Urinary bladder (tissue), 4 donors: ENCODE data around the gene ZCCHC2. TPM values are rescaled to one million over a fixed set of nuclear protein-coding genes. Genes with fewer than 3 reads are reported as not detected.

Experiments used
- DNase-seq: peaks from one replicate; pipeline ENCODE4 v3.0.0-alpha.2; 2015; ENCODE audit errors: extremely low spot score
- H3K27ac ChIP-seq: one replicate; pipeline ENCODE4 v1.5.1; 2013; ENCODE audit warnings: low read depth, mild to moderate bottlenecking, moderate library complexity
- H3K36me3 ChIP-seq: one replicate; pipeline ENCODE4 v1.6.1; 2013; ENCODE audit warnings: mild to moderate bottlenecking, moderate library complexity; ENCODE audit not compliant: insufficient read depth
- H3K4me1 ChIP-seq: one replicate; pipeline ENCODE4 v1.6.1; 2013; ENCODE audit warnings: mild to moderate bottlenecking, moderate library complexity; ENCODE audit not compliant: insufficient read depth
- H3K4me3 ChIP-seq: one replicate; pipeline ENCODE4 v1.5.1; 2013; ENCODE audit warnings: low read depth, low read length
- WGBS: extraction: QIAGEN DNeasy Blood & Tissue Kit; methylation state at CpG from one replicate; pipeline ENCODE4 v1.1.7; 2013; 5-methylcytosine and 5-hydroxymethylcytosine counted together
- polyA plus RNA-seq: library from polyadenylated mRNA; stranded (reverse); fragments of 200-250 nt; gene quantifications from one replicate; pipeline ENCODE4 v1.2.3, GENCODE V29; 2013
- total RNA-seq: library from RNA; depleted of rRNA; stranded (reverse); fragments of >200 nt; gene quantifications from one replicate; pipeline ENCODE4 v1.2.3, GENCODE V29; 2014
- donor health status: healthy with polysubstance abuse.
- donor health status: healthy.

ZCCHC2 gene
- total and polyA plus RNA-seq, 2 donors: 10.8 to 13.4 TPM

DNA sequence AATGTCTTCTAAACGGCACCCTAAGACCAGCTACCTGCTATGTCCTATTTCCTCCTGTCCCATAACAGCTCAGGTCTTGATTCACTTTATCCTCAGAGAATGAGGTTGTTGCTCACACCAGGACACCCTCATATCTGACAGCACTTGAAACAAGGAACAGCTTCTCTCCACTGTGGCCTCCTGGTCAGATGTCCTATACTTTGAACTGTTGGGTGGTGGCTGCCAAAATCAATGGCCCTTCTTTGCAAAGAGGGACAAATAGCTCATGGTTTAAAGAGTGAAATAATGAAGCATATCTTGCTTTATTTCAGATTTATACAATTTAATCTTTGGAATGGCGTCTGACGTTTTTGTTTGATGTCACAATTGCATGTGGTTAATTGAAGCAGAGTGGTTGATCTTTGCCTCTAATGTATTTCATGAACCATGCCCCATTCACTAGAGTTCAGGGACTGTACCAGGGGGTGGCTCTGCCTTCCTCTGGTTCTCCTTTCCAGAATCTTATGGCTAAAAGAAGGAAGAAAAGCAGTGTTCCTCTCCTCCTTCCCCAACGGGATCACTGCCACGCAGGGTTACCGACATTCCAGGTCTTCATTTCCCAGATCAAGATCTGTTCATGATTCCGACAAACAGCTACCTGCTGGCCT is 24.1 kb upstream of the ZCCHC2 start:
- 85% methylated on average over 7 of the region's 7 CpGs for WGBS
- no peak overlapping the region for H3K27ac ChIP-seq
- no peaks in the 10 kb centered on the region for H3K36me3 ChIP-seq

DNA sequence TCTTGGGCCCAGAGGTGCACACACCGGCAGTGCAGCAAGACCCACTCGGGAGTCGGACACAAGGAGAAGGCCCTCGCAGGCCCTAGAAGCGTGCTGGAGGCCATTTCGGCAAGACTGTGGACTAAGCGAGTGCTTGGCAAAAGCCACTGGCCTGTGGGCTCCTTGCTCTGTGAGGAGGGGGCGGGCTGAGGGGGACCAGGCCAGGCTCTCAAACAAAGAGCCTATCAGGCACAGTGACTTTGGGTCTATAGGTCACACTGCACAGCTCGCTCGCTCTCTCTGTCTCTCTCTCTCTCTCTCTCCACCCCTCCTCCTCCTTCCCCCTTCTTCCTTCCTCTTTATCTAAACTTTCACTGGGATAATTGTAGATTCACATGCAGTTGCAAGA is 23.6 kb upstream of the ZCCHC2 start:
- DNase-seq: no peak
- Histone ChIP-seq H3K4me3 (no peak overlapping the region), H3K36me3 (no peaks in the 10 kb centered on the region), H3K4me1 (no peaks in the 10 kb centered on the region), H3K27ac (no peak overlapping the region)
- WGBS: 82% methylated on average over 10 of the region's 10 CpGs

More for the DNA sequence above, 24.1 kb upstream of the ZCCHC2 start:
- Histone ChIP-seq H3K4me3 (no peak overlapping the region), H3K4me1 (no peaks in the 10 kb centered on the region)
- DNase-seq: no peak

DNA sequence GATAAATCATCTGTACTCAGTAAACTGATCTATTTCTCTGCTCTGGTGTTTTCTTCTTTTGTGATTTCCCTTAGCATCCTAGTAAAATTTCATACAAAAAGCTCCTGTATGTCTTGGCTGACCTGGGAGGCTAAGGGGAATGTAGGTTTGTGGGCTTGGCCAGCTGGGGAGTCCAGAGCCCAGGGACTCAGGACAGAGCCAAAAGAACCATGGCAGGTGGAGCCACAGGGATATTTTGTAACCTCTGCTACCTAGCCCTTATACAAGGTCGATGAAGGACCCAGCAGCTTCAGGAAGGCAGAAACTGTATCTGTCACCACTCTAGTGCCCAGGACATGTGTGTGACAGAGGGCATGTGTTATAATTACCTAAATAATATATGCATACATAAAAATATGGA is 22.7 kb upstream of the ZCCHC2 start:
- Histone ChIP-seq H3K27ac (no peak overlapping the region), H3K36me3 (no peaks in the 10 kb centered on the region), H3K4me1 (no peaks in the 10 kb centered on the region), H3K4me3 (no peak overlapping the region)
- no peak for DNase-seq
- 87% methylated on average over 1 of the region's 1 CpG for WGBS

DNA sequence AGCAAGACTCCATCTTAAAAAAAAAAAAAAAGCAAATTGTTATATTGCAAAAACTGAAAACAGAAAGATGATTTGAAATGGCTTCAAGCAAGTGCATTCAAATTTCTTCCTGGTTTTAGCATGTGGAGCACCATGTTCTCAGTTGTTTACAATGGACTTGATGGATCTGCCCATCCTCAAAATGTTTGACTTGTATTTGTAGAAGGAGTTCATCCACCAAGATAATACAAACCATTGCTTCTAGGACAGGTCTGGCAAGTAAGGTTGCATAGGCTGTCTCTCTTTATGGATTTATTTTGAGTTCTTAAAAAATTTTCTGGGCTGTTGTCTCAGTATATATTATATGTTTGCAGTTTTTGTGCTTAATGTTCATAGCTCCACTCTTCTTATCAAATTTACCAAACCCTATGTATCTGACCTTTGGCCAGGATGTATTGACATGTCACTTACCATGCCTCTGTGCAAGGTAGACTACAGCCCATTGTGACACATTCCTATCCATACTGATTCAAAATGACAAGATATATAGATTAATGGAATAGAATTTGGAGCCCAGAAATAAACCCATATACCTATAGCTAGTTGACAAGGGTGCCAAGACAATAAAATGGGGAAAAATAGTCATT is 21.7 kb upstream of the ZCCHC2 start:
- H3K27ac ChIP-seq: no peak overlapping the region
- no peaks in the 10 kb centered on the region for H3K36me3 ChIP-seq
- H3K4me1 ChIP-seq: no peaks in the 10 kb centered on the region
- DNase-seq: no peak
- H3K4me3 ChIP-seq: no peak overlapping the region

DNA sequence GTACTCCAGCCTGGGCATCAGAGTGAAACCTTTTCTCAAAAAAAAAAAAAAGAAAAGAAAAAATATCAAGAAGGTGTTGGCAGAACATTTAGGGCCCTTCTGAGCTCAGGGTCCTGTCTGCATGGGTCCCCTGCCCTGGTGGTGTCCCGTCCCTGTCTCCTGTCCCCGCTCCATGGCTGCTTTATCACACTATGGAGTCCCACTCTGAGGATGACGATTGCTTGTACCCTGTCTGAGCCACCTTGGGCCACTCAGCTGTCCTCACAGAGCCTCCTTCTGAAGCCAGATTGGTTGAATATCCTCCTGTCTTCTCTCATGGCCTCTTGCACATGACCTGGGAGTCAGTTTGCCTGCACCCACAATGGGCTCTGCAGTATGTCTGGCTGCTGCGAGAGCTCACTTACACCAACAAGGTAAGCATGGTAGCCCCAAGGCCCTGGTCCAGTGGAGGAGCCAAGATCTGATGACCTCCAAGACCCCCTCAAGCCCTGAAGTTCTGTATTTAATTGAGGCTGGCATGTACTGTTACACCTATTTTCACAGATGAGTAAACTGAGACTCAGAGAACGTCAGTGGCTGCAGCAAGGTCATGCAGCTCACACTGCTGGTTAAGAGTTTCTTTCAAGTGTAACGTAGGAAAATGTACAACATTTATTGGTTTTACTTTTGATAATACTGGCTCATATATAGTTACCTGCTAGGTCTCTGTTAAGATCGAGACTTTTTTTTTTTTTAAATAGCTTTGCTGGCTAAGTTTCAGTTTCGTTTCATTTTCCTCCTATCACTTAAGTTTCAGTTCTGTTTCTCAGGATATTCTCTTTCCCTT is 16.9 kb upstream of the ZCCHC2 start:
- H3K27ac ChIP-seq: no peak overlapping the region
- H3K4me1 ChIP-seq: no peaks in the 10 kb centered on the region
- WGBS: 73% methylated on average over 8 of the region's 8 CpGs
- H3K4me3 ChIP-seq: peak overlapping the region; percentile 36
- no peak for DNase-seq
- H3K36me3 ChIP-seq: no peaks in the 10 kb centered on the region

DNA sequence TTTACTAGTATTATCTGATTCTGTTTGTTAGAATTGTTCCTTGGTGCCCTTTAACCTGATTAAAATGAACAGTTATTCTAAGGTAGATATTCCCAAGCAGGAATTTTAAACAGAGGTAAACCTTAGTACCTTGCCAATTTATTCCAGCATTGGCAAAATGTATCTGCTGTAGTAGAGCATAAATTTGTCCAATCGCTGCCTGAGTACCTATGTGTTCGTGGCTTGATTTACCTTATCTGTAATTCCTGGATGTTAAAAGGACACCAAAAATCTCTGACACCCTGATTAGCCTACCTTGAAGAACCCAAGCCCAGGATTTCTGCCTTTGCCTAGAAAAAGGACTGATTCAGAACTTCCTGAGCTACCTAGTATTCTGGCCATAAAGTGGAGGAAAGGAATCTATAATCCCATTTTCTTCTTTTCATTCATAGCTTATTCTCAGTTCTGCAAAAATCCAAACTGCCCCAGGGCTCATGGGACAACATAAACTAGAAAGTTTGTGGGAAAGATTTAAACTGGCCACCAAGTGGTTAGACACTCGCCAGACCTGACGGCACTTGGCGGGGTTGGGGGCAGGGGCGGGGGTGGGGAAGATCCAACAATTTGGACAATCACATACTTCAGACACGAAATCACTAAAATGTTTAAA is 16.2 kb upstream of the ZCCHC2 start:
- 76% methylated on average over 7 of the region's 7 CpGs for WGBS
- Histone ChIP-seq H3K27ac (no peak overlapping the region), H3K4me3 (peak overlapping the region; percentile 36), H3K36me3 (no peaks in the 10 kb centered on the region), H3K4me1 (no peaks in the 10 kb centered on the region)
- no peak for DNase-seq

DNA sequence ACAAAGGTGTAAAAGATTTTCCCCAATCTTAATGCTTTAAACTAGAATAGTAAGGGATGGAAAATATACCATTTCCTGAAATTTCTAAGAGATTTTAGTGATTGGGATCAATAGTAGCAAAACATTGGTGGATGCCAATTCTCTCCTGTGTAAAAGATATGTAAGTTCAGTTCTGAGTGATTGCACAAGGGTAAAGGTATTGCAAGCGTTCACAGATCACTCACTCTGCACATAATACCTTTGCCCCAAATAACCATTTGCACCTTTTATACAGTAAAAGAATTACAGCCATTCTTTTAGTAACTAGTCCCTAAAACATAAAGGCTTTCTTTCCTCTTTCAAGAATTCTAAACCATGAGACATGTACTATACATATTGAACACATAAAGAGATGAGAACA is 13.0 kb upstream of the ZCCHC2 start:
- 84% methylated on average over 1 of the region's 1 CpG for WGBS
- Histone ChIP-seq H3K27ac (no peak overlapping the region), H3K4me1 (no peaks in the 10 kb centered on the region), H3K4me3 (no peak overlapping the region), H3K36me3 (no peaks in the 10 kb centered on the region)
- DNase-seq: no peak

DNA sequence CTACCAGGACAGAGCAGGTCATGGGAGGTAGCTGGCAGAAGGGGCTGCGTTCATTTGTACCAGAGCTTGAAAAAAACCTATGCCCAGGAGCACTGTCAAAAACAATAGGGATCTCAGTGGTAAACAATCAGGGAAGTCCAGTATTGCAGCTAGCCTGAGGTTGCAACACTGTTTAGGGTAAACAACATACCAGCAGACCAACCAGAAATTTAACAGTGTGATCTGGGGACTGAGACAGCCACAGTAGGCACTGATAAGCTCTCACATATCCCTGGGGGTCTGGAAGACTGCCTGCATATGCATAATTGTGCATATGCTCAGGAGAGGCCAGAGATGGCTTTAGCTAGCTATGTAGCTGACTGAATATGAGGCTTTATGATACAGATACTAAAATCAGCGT is 12.0 kb upstream of the ZCCHC2 start:
- 82% methylated on average over 2 of the region's 2 CpGs for WGBS

DNA sequence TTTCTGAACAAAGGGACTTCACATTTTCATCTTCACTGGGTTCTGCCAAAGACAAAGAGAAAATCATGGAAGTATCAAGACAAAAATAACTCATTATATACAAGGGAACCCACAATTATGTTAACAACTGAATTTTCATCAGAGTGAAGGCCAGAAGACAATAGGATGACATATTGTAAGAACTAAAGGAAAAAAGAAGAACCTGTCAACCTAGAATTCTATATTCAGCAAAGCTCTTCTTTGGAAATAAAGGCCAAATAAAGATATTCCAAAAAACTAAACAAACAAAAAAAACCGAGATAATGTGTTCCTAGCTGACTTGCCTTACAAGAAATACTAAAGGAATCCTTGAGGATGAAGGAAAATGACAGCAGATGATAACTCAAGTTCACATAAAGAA is 10.3 kb upstream of the ZCCHC2 start:
- no peak for DNase-seq
- WGBS: 79% methylated on average over 1 of the region's 1 CpG

More for the DNA sequence above, 12.0 kb upstream of the ZCCHC2 start:
- Histone ChIP-seq H3K4me1 (no peaks in the 10 kb centered on the region), H3K4me3 (no peak overlapping the region), H3K27ac (no peak overlapping the region), H3K36me3 (no peaks in the 10 kb centered on the region)
- no peak for DNase-seq

DNA sequence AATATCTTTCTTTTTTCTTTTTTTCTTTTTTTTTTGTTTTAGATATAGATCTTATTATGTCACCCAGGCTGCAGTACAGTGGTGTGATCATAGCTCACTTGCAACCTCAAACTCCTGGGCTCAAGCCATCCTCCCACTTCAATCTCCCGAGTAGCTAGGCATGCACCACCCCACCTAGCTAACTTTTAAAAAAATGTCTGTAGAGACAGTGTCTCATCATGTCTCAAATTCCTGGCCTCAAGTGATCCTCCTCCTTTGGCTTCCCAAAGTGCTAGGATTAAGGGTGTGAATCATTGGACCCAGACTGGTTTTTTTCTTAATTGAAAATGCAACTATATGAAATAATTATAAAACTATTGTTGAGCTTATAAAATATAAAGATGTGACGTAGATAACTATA is 9.8 kb upstream of the ZCCHC2 start:
- no peaks in the 10 kb centered on the region for H3K36me3 ChIP-seq
- no peaks in the 10 kb centered on the region for H3K4me1 ChIP-seq
- no peak overlapping the region for H3K4me3 ChIP-seq
- 73% methylated on average over 2 of the region's 2 CpGs for WGBS
- no peak overlapping the region for H3K27ac ChIP-seq
- no peak for DNase-seq

More for the DNA sequence above, 10.3 kb upstream of the ZCCHC2 start:
- Histone ChIP-seq H3K27ac (no peak overlapping the region), H3K4me1 (no peaks in the 10 kb centered on the region), H3K4me3 (no peak overlapping the region), H3K36me3 (no peaks in the 10 kb centered on the region)

DNA sequence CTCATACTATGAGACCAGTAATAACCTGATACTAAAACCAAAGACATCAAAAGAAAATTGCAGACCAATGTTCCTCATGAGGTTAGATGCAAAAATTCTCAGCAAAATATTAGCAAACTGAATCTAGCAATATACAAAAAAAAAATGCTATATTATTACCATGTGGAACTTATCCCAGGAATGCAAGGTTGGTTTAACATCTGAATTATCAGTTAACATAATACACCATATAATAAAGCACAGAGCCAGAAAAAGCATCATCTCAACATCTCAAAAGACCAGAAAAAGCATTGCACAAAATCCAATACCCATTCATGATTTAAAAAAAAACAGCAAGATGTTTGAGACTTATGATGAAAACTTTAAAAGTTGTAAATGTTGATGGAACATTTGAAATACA is 8.3 kb upstream of the ZCCHC2 start:
- no peak for DNase-seq
- no peaks in the 10 kb centered on the region for H3K36me3 ChIP-seq

DNA sequence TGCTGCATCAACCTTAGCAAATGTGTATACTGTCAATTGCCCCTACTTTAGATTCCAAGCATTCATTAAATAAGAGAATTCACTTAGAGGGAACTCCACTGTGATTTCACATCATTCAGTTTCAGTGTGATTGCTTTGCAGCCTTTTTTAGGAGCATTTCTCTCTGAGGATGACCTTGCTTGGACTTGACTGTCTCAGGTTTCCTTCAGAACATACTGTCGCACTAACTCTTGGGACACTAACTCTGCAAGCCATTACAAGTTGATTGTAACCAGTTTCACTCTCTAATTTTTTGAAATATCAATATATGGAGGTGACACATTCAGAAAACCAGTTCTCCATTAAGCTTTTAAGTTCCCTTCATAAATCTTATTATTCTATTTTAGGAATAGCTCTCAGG is 6.6 kb upstream of the ZCCHC2 start:
- no peak overlapping the region for H3K4me3 ChIP-seq
- no peak overlapping the region for H3K27ac ChIP-seq
- DNase-seq: no peak
- H3K36me3 ChIP-seq: no peaks in the 10 kb centered on the region
- WGBS: 67% methylated on average over 1 of the region's 1 CpG
- H3K4me1 ChIP-seq: no peaks in the 10 kb centered on the region

More for the DNA sequence above, 8.3 kb upstream of the ZCCHC2 start:
- Histone ChIP-seq H3K27ac (no peak overlapping the region), H3K4me1 (no peaks in the 10 kb centered on the region), H3K4me3 (no peak overlapping the region)

DNA sequence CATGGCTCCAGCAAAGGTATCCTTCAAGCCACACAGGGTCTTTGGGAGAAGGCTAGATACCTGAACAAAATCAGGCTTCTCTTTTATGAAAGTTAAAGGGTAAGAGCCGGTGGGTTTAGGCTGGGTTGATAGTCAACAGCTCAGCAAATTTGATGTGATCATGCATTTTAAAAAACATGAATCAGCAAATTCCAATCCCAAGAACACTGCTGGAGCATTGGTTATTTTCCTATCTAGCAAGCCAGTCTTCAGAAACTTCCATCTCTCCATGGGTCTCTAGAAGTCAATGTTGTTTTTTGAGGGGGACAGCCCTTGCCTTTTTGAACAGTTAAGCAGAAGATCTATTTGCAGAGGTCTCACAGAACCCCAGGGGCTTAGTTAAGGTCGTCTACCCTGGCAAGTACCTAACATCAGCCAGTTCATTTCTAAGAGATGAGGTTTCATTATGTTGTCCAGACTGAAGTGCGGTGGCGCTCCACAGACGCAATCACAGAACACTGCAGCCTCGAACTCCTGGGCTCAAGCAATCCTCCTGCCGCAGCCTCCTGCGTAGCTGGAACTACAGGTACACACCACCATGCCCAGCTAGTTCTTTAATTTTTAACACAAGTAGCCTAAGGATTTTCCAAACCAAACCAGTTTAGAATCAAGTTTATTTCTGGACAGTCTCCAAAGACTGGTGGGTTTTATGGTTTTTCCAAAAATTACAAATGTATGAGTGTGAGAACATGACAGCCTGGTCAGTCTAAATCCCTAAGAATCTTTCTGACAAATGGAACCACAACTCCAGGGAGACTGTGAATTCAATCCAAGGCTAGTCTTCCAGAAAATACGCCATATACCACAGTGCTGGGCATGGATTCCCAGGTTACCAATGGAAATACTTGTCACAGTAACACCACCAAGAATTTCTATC is 4.1 kb upstream of the ZCCHC2 start:
- H3K36me3 ChIP-seq: no peaks in the 10 kb centered on the region
- H3K4me3 ChIP-seq: no peak overlapping the region
- no peak overlapping the region for H3K27ac ChIP-seq
- DNase-seq: no peak
- 87% methylated on average over 9 of the region's 9 CpGs for WGBS
- H3K4me1 ChIP-seq: no peaks in the 10 kb centered on the region
